Activated naive CD4-positive, alpha-beta T cell treated with anti-CD3 and anti-CD28 coated beads, Interleukin-2, amount 50 U/mL, for 24 hours (primary cell): ENCODE results near the gene EPDR1.

Experiments
- H3K27ac Mint-ChIP-seq: one replicate; pipeline ENCODE4 v1.8.0; 2021; ENCODE audit warnings: mild to moderate bottlenecking, mixed read lengths
- H3K27me3 Mint-ChIP-seq: one replicate; pipeline ENCODE4 v1.8.0; 2021; ENCODE audit warnings: mixed read lengths
- H3K36me3 Mint-ChIP-seq: one replicate; pipeline ENCODE4 v1.8.0; 2021; ENCODE audit warnings: mixed read lengths
- H3K4me1 Mint-ChIP-seq: one replicate; pipeline ENCODE4 v1.8.0; 2021; ENCODE audit warnings: mixed read lengths
- H3K4me3 Mint-ChIP-seq: one replicate; pipeline ENCODE4 v1.8.0; 2021; ENCODE audit warnings: mild to moderate bottlenecking, mixed read lengths
- H3K9me3 Mint-ChIP-seq: one replicate; pipeline ENCODE4 v1.8.0; 2021; ENCODE audit warnings: mixed read lengths

EPDR1 gene

GRCh38 chr7:37988721-37989650 lies 68.5 kb downstream of the EPDR1 start:
- no peaks in the 10 kb centered on the region for H3K36me3 Mint-ChIP-seq
- H3K27ac Mint-ChIP-seq: no peak overlapping the region
- peaks cover 5% of the 10 kb centered on the region for H3K27me3 Mint-ChIP-seq
- H3K4me3 Mint-ChIP-seq: no peak overlapping the region
- no peaks in the 10 kb centered on the region for H3K4me1 Mint-ChIP-seq
- no peaks in the 10 kb centered on the region for H3K9me3 Mint-ChIP-seq

GRCh38 chr7:37990337-37990736 lies 69.9 kb downstream of the EPDR1 start:
- H3K27ac Mint-ChIP-seq: no peak overlapping the region

GRCh38 chr7:37993060-37993501 lies 72.6 kb downstream of the EPDR1 start:
- no peaks in the 10 kb centered on the region for H3K9me3 Mint-ChIP-seq
- H3K27ac Mint-ChIP-seq: no peak overlapping the region
- H3K27me3 Mint-ChIP-seq: peaks cover 7% of the 10 kb centered on the region
- no peaks in the 10 kb centered on the region for H3K36me3 Mint-ChIP-seq
- no peaks in the 10 kb centered on the region for H3K4me1 Mint-ChIP-seq
- no peak overlapping the region for H3K4me3 Mint-ChIP-seq

More at GRCh38 chr7:37990337-37990736, 69.9 kb downstream of the EPDR1 start:
- Mint-ChIP-seq H3K27me3 (peaks cover 5% of the 10 kb centered on the region), H3K4me1 (no peaks in the 10 kb centered on the region), H3K9me3 (no peaks in the 10 kb centered on the region), H3K36me3 (no peaks in the 10 kb centered on the region), H3K4me3 (no peak overlapping the region)

GRCh38 chr7:37999673-38000072 lies 79.2 kb downstream of the EPDR1 start:
- no peak overlapping the region for H3K4me3 Mint-ChIP-seq
- H3K27me3 Mint-ChIP-seq: peaks cover 11% of the 10 kb centered on the region
- no peak overlapping the region for H3K27ac Mint-ChIP-seq
- peaks cover 16% of the 10 kb centered on the region for H3K9me3 Mint-ChIP-seq
- no peaks in the 10 kb centered on the region for H3K4me1 Mint-ChIP-seq
- no peaks in the 10 kb centered on the region for H3K36me3 Mint-ChIP-seq

GRCh38 chr7:38000272-38000671 lies 79.8 kb downstream of the EPDR1 start:
- H3K4me3 Mint-ChIP-seq: no peak overlapping the region
- no peaks in the 10 kb centered on the region for H3K36me3 Mint-ChIP-seq
- peaks cover 11% of the 10 kb centered on the region for H3K27me3 Mint-ChIP-seq
- H3K27ac Mint-ChIP-seq: no peak overlapping the region
- no peaks in the 10 kb centered on the region for H3K4me1 Mint-ChIP-seq
- peaks cover 16% of the 10 kb centered on the region for H3K9me3 Mint-ChIP-seq
